Pancreas (tissue), 10 donors: ENCODE data around the gene NCOA3. TPM values are rescaled to one million over a fixed set of nuclear protein-coding genes. Genes with fewer than 3 reads are reported as not detected.
"Not testable (repeated sequence)": the region's sequence is repeated elsewhere in the genome, so short reads cannot be mapped to it uniquely, and the experiment has no call there.

Experiments used
- ATAC-seq, 4 donors: fragments of 200-7000 bp; cut with Tn5 transposase; one replicate each; pipeline versions ENCODE4 v1.8.0 to v1.9.1; 2020; ENCODE audit warnings: mild to moderate bottlenecking in 4 of 4, moderate library complexity in 4 of 4
- DNase-seq, 6 donors: peaks; one replicate each; pipeline ENCODE4 v3.0.0-alpha.2; 2020
- FAIRE-seq: peaks from 2 replicates; lab custom pipeline; 2012; peaks lifted over from hg19 to GRCh38; lab: Jason Lieb, UNC
- H3K27ac ChIP-seq, 4 donors: fragments of 200-600 bp; sonication (generic); 1 replicate in 3 of 4; 2 replicates in 1 of 4; pipeline versions ENCODE4 v1.5.0 to v1.8.0; 2020
- H3K27me3 ChIP-seq, 4 donors: fragments of 200-600 bp; one replicate each; pipeline ENCODE4 v1.8.0; 2021
- H3K36me3 ChIP-seq, 3 donors: fragments of 200-600 bp; sonication (generic) in 1 of 3; one replicate each; pipeline versions ENCODE4 v1.5.0 to v1.8.0; 2020 to 2021
- H3K4me1 ChIP-seq, 3 donors: fragments of 200-600 bp; one replicate each; pipeline ENCODE4 v1.8.0; 2021
- H3K4me3 ChIP-seq, 4 donors: fragments of 200-600 bp; sonication (generic) in 2 of 4; one replicate each; pipeline versions ENCODE4 v1.5.0 to v1.8.0; 2020 to 2021
- H3K9me3 ChIP-seq, 4 donors: fragments of 200-600 bp; one replicate each; pipeline ENCODE4 v1.8.0; 2021
- WGBS, 2 donors: extraction: QIAGEN DNeasy Blood & Tissue Kit; methylation state at CpG; one replicate each; pipeline ENCODE4 v1.1.7; 2013; 5-methylcytosine and 5-hydroxymethylcytosine counted together
- intact Hi-C, 3 donors: fragments of 100-400 bp; cut with DNase I; formaldehyde crosslinking; loops; one replicate each; pipeline versions ENCODE4 v1.11.1 to v1.14.2; 2022
- polyA plus RNA-seq, 2 donors: library from polyadenylated mRNA; stranded (reverse); fragments of 200-250 nt; gene quantifications; one replicate each; pipeline ENCODE4 v1.2.3, GENCODE V29; 2013
- total RNA-seq, 6 donors: library from RNA; stranded (reverse); fragmentation: NEBNext Ultra II Directional in 4 of 6; extraction: Animal tissue kit (Norgen Biotek cat#: 25700) in 4 of 6; gene quantifications; one replicate each; pipeline versions ENCODE4 v1.2.1 to v1.2.4, GENCODE V29; 2021 to 2023
- TF ChIP-seq, protein P1 (sequence below), 4 donors: fragments of 200-600 bp; sonication (generic) in 3 of 4; IDR thresholded peaks; one replicate each; pipeline versions ENCODE4 v1.5.0 to v1.8.0; 2021; ENCODE audit warnings: antibody characterized with exemption in 4 of 4
- donor health status: healthy with polysubstance abuse.
- donor health status: DM: no; HTN: no; CAD: no; lungs with moderate emphysema.
- donor health status: DM: no; HTN: no; CAD: no.
- donor health status: control.
- donor health status: control.
- donor health status: Bipolar disorder and iron deficiency.
- donor health status: DM: yes; HTN: yes; CAD: no.
- donor health status: DM: no; HTN: no; CAD: no.
- donor health status: DM: no; HTN: no; CAD: no.
- donor health status: DM: yes; HTN: yes; CAD: no.

Gene NCOA3
- total and polyA plus RNA-seq, 8 donors = 3.6 to 17.4 (median 10.5) TPM

DNA sequence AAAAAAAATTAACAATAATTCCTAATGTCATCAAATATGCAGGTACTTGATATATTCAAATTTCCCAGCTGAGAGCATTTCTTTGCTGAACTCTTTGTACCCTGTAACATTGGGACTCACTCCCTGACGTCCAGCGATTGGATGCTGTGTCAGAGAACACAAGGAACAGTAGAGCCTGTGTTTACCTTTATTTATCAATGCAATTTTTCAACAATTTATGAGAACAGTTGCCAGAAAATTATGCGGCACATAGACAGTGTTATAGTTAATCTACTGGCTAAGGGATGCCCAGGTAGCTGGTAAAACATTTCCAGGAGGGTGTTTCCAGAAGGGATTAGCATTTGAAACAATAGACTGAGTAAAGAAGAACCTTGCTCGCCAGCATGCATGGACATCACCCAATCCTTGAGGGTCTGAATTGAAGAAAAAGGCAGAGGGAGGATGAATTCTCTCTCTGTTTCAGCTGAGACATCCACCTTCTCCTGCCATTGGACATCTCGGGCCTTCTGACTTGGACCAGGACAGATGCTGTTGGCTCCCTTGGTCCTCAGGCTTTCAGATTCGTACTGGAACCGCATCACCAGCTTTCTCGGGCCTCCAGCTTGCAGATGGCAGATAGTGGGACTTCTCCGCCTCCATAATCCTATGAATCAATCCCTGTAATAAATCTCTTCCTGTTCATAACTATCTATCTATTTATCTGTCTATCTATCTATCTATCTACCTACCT, 42.2 kb upstream of the NCOA3 start:
- H3K27me3 ChIP-seq = no peaks in the 10 kb centered on the region
- no peaks in the 10 kb centered on the region for H3K9me3 ChIP-seq
- ATAC-seq = peak in 2 of 4 donors; percentile 29 to 49
- H3K27ac ChIP-seq = no peak overlapping the region
- intact Hi-C loops = no loop called here
- FAIRE-seq = no peak
- no peaks in the 10 kb centered on the region for H3K36me3 ChIP-seq
- no peak overlapping the region for H3K4me3 ChIP-seq
- no peaks in the 10 kb centered on the region for H3K4me1 ChIP-seq
- TF ChIP-seq, protein P1, sequence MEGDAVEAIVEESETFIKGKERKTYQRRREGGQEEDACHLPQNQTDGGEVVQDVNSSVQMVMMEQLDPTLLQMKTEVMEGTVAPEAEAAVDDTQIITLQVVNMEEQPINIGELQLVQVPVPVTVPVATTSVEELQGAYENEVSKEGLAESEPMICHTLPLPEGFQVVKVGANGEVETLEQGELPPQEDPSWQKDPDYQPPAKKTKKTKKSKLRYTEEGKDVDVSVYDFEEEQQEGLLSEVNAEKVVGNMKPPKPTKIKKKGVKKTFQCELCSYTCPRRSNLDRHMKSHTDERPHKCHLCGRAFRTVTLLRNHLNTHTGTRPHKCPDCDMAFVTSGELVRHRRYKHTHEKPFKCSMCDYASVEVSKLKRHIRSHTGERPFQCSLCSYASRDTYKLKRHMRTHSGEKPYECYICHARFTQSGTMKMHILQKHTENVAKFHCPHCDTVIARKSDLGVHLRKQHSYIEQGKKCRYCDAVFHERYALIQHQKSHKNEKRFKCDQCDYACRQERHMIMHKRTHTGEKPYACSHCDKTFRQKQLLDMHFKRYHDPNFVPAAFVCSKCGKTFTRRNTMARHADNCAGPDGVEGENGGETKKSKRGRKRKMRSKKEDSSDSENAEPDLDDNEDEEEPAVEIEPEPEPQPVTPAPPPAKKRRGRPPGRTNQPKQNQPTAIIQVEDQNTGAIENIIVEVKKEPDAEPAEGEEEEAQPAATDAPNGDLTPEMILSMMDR (IDR thresholded peaks at IDR 0.05) = no peak
- 65 to 68% methylated on average over 9 of the region's 9 CpGs for WGBS, 2 donors
- no peak for DNase-seq

- H3K36me3 ChIP-seq, ATAC-seq, intact Hi-C loops, H3K27me3 ChIP-seq, H3K27ac ChIP-seq, H3K4me3 ChIP-seq, H3K4me1 ChIP-seq, DNase-seq, H3K9me3 ChIP-seq, FAIRE-seq: not testable (repeated sequence)
- 93 to 94% methylated on average over 6 of the region's 6 CpGs for WGBS, 2 donors
These were observed 41.0 kb upstream of the NCOA3 start for GRCh38 chr20:47460761-47461112.

DNA sequence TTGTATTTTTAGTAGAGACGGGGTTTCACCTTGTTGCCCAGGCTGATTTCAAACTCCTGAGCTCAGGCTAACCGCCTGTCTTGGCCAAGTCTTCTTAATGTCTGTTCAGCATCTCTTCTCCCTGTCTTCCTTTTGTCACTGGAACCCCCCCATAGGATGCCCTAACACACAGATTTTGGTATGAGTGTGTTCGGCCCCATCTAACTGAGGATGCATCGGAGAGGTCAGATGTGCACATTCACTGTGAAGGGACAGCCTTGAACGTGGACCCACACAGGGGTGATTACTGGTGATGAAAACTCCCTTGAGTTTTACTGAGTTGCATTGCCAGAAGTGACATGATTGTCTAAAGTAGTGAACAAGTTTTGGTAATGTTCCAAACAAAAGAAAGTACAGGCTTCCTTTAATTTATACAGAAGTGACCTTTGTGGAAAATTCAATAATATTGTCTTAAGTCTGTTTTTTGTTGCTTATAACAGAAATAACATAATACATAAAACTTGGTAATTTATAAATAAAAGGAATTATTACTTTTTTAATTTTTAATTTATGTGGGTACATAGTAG, 40.5 kb upstream of the NCOA3 start:
- Histone ChIP-seq H3K27me3 (no peaks in the 10 kb centered on the region), H3K4me1 (no peaks in the 10 kb centered on the region), H3K9me3 (no peaks in the 10 kb centered on the region), H3K4me3 (no peak overlapping the region), H3K27ac (no peak overlapping the region), H3K36me3 (no peaks in the 10 kb centered on the region)
- intact Hi-C loops = no loop called here
- no peak for ATAC-seq
- DNase-seq = no peak
- WGBS, 2 donors = 81 to 85% methylated on average over 5 of the region's 5 CpGs
- FAIRE-seq = no peak
- TF ChIP-seq, protein P1 (IDR thresholded peaks at IDR 0.05) = no peak

DNA sequence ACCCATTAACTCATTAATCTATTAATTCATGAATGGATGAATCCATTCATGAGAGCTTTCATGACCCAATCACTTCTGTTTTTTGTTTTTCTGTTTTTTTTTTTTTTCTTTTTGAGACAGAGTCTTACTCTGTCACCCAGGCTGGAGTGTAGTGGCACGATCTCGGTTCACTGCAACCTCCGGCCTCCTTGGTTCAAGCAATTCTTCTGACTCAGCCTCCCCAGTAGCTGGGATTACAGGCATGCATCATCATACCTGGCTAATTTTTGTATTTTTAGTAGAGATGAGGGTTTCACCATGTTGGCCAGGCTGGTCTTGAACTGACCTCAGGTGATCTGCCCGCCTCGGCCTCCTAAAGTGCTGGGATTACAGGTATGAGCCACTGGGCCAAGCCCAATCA, 39.8 kb upstream of the NCOA3 start:
- 96 to 98% methylated on average over 5 of the region's 5 CpGs for WGBS, 2 donors
- DNase-seq, H3K9me3 ChIP-seq, H3K4me3 ChIP-seq, FAIRE-seq, ATAC-seq, intact Hi-C loops, H3K27me3 ChIP-seq, H3K4me1 ChIP-seq, H3K27ac ChIP-seq, H3K36me3 ChIP-seq: not testable (repeated sequence)

DNA sequence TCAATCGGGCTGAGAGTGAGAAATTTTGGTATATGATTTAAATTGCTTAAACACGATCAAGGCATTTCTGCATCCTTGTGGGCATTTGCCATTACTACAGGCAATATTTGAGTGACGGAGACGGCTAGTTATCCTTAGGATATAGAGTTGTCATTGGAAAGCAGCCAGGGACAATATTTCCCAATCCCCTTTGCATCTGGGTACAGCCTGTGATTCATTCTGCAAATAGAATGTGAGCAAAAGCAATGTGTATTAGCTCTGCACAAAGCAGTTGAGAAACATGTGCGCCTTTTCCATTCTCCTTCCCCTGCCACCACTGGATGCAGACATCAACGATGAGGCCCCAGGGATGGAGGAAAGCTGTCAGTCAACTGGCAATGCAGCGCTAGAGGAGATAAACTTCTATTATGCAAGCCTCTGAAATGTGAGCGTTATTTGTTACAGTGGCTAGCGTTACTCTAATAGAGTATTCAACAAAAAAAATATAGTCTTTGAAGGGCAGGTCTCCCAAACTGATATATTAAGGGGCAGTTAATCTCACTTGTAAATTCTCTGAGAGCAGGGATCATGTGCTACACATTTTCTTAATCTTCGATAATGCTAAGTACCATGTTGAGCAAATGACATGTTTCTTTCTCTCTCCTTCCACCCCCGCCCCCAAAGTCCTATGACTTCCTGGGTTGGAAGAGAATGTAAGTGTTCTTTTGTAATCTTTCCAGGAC, 37.1 kb upstream of the NCOA3 start:
- TF ChIP-seq, protein P1 (IDR thresholded peaks at IDR 0.05) = no peak
- no peaks in the 10 kb centered on the region for H3K27me3 ChIP-seq
- intact Hi-C loops = no loop called here
- H3K27ac ChIP-seq = no peak overlapping the region
- no peaks in the 10 kb centered on the region for H3K4me1 ChIP-seq
- FAIRE-seq = no peak
- ATAC-seq = peak; percentile 71 to 91 (median 88)
- peak in 3 of 6 donors; percentile 5 to 69 (median 18) for DNase-seq
- H3K4me3 ChIP-seq = no peak overlapping the region
- no peaks in the 10 kb centered on the region for H3K9me3 ChIP-seq
- WGBS, 2 donors = 47 to 49% methylated on average over 11 of the region's 11 CpGs
- H3K36me3 ChIP-seq = no peaks in the 10 kb centered on the region
